GM15510 (cell line): ENCODE data around the gene CACNA1D.

Experiments
- POLR2A ChIP-seq: IDR thresholded peaks from 3 replicates; pipeline ENCODE4 v1.6.1; 2011; ENCODE audit warnings: borderline replicate concordance; ENCODE audit not compliant: insufficient read length; ENCODE audit errors: extremely low read depth

CACNA1D gene

GRCh38 chr3:53506763-53507145, 12.3 kb downstream of the CACNA1D start:
- no peak for TF ChIP-seq POLR2A

GRCh38 chr3:53509494-53509893, 15.1 kb downstream of the CACNA1D start:
- no peak for TF ChIP-seq POLR2A

GRCh38 chr3:53510508-53510907, 16.1 kb downstream of the CACNA1D start:
- TF ChIP-seq POLR2A, result no peak

GRCh38 chr3:53511246-53511645, 16.8 kb downstream of the CACNA1D start:
- no peak for TF ChIP-seq POLR2A

- TF ChIP-seq POLR2A, result no peak
Observed at GRCh38 chr3:53513556-53514190, 19.3 kb downstream of the CACNA1D start.

GRCh38 chr3:53516339-53516738, 21.9 kb downstream of the CACNA1D start:
- no peak for TF ChIP-seq POLR2A

GRCh38 chr3:53518495-53518981, 24.1 kb downstream of the CACNA1D start:
- no peak for TF ChIP-seq POLR2A

GRCh38 chr3:53519065-53519709, 24.8 kb downstream of the CACNA1D start:
- TF ChIP-seq POLR2A, result no peak

- TF ChIP-seq POLR2A, result no peak
Observed at GRCh38 chr3:53523346-53523745, 28.9 kb downstream of the CACNA1D start.

GRCh38 chr3:53524566-53524965, 30.2 kb downstream of the CACNA1D start:
- TF ChIP-seq POLR2A, result no peak

- no peak for TF ChIP-seq POLR2A
Observed at GRCh38 chr3:53525765-53526703, 31.6 kb downstream of the CACNA1D start.

- TF ChIP-seq POLR2A, result no peak
Observed at GRCh38 chr3:53526704-53527055, 32.3 kb downstream of the CACNA1D start.

- TF ChIP-seq POLR2A, result no peak
Observed at GRCh38 chr3:53530205-53530604, 35.8 kb downstream of the CACNA1D start.

- TF ChIP-seq POLR2A, result no peak
Observed at GRCh38 chr3:53531749-53532148, 37.3 kb downstream of the CACNA1D start.

- TF ChIP-seq POLR2A, result no peak
Observed at GRCh38 chr3:53533472-53533871, 39.1 kb downstream of the CACNA1D start.
